ENCODE data around the gene YWHAG. TPM values are rescaled to one million over a fixed set of nuclear protein-coding genes. Genes with fewer than 3 reads are reported as not detected.

Gene YWHAG
- total RNA-seq, 1 experiment from 2014 or later, result 113 TPM

DNA sequence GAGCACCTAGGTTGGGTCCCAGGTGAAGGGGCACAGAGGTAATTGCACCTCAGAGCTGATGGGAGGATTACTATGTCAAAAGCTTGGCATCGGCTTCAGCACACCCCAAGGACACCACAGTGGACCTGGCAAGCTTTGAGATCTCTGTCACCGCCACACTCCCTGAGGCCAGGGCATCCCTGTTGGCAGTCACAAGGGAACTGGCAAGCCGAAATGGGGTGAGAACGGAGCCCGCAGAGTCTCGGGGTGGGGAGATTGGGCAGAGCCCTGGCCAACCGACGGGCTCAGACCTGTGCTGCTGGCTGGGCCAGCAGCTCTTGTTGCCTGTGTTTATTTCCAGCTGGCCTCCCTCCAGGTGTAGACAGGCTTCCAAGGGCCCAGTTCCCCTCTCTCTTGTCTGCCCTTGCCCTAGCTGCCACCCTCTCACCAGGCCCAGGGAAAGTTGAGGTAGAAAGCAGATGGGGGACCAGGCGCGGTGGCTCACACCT is 53.9 kb downstream of the YWHAG start:
- DNase-seq, result no peak
- intact Hi-C loops (cut with micrococcal nuclease; ENCODE audit: unreplicated experiment), result no loop called here
- no peak overlapping the region for H3K27ac Mint-ChIP-seq (ENCODE audit: unreplicated experiment)

GRCh38 chr7:76303202-76304147 is 55.3 kb downstream of the YWHAG start:
- peaks cover 16% of the 10 kb centered on the region for H3K4me1 Mint-ChIP-seq (ENCODE audit: low read depth, unreplicated experiment)
- peak; percentile 77 for DNase-seq
- H3K9me3 Mint-ChIP-seq (ENCODE audit: low read depth, unreplicated experiment), result no peaks in the 10 kb centered on the region
- TF ChIP-seq CTCF (IDR thresholded peaks at IDR 0.05; ENCODE audit: unreplicated experiment), result no peak
- no TSS peak for BruUV-seq (replicated peaks)
- CTCF ChIA-PET, result interaction anchor here (0.6 to 1.0 kb wide), 4 partner anchors 11 to 520 kb away, joined by 3 to 10 read pairs (median 3); no protein-coding TSS in a partner anchor
- peaks cover 27% of the 10 kb centered on the region for H3K36me3 Mint-ChIP-seq (ENCODE audit: insufficient read depth, unreplicated experiment)
- intact Hi-C loops (cut with micrococcal nuclease; ENCODE audit: unreplicated experiment), result no loop called here
- H3K27ac Mint-ChIP-seq (ENCODE audit: unreplicated experiment), result peak overlapping the region; percentile 72
- peak overlapping the region; percentile 59 for H3K4me3 Mint-ChIP-seq (ENCODE audit: low read depth, unreplicated experiment)
- H3K27me3 Mint-ChIP-seq (ENCODE audit: unreplicated experiment), result no peaks in the 10 kb centered on the region

More for the DNA sequence above, 53.9 kb downstream of the YWHAG start:
- CTCF ChIA-PET, result no interaction called here
- no peak for TF ChIP-seq CTCF (IDR thresholded peaks at IDR 0.05; ENCODE audit: unreplicated experiment)
- no peaks in the 10 kb centered on the region for H3K9me3 Mint-ChIP-seq (ENCODE audit: low read depth, unreplicated experiment)
- H3K4me3 Mint-ChIP-seq (ENCODE audit: low read depth, unreplicated experiment), result no peak overlapping the region
- H3K4me1 Mint-ChIP-seq (ENCODE audit: low read depth, unreplicated experiment), result peaks cover 13% of the 10 kb centered on the region
- peaks cover 27% of the 10 kb centered on the region for H3K36me3 Mint-ChIP-seq (ENCODE audit: insufficient read depth, unreplicated experiment)
- H3K27me3 Mint-ChIP-seq (ENCODE audit: unreplicated experiment), result no peaks in the 10 kb centered on the region
- no TSS peak for BruUV-seq (replicated peaks)

DNA sequence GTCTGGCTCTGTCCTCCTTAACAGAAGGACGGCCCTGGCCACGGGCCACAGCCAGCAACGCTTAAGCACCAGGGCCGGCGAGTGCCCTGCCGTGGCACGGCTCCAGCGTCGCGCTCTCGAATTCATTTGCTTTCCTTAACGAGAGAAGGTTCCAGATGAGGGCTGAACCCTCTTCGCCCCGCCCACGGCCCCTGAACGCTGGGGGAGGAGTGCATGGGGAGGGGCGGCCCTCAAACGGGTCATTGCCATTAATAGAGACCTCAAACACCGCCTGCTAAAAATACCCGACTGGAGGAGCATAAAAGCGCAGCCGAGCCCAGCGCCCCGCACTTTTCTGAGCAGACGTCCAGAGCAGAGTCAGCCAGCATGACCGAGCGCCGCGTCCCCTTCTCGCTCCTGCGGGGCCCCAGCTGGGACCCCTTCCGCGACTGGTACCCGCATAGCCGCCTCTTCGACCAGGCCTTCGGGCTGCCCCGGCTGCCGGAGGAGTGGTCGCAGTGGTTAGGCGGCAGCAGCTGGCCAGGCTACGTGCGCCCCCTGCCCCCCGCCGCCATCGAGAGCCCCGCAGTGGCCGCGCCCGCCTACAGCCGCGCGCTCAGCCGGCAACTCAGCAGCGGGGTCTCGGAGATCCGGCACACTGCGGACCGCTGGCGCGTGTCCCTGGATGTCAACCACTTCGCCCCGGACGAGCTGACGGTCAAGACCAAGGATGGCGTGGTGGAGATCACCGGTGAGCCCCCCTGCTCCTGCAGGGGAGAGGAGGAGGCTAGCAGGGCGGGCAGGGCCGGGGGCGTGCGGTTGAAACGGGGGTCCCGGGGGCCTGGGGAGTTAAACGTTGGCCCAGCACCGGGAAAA is 56.2 kb downstream of the YWHAG start, which contains the start of gene HSPB1:
Gene HSPB1, plus strand, starts transcription at position 327 of the 855 bp plus-strand sequence. Its CDS starts 40 bp downstream, at position 367.
- Mint-ChIP-seq H3K36me3 (ENCODE audit: insufficient read depth, unreplicated experiment) (peaks cover 27% of the 10 kb centered on the region), H3K9me3 (ENCODE audit: low read depth, unreplicated experiment) (no peaks in the 10 kb centered on the region), H3K4me3 (ENCODE audit: low read depth, unreplicated experiment) (peak within 1 kb of the TSS; percentile 59), H3K27me3 (ENCODE audit: unreplicated experiment) (no peaks in the 10 kb centered on the region), H3K27ac (ENCODE audit: unreplicated experiment) (peak within 1 kb of the TSS; percentile 72), H3K4me1 (ENCODE audit: low read depth, unreplicated experiment) (peaks cover 16% of the 10 kb centered on the region)
- TF ChIP-seq CTCF (IDR thresholded peaks at IDR 0.05; ENCODE audit: unreplicated experiment), result no peak
- intact Hi-C loops (cut with micrococcal nuclease; ENCODE audit: unreplicated experiment), result no loop called here
- DNase-seq, result peak; percentile 50
- CTCF ChIA-PET, result interaction anchor here (0.6 to 1.0 kb wide), 2 partner anchors 10 to 20 kb away, joined by 3 read pairs; no protein-coding TSS in a partner anchor
- BruUV-seq (replicated peaks), result TSS peak; percentile 84

- no peaks in the 10 kb centered on the region for H3K27me3 Mint-ChIP-seq (ENCODE audit: unreplicated experiment)
- no peak overlapping the region for H3K27ac Mint-ChIP-seq (ENCODE audit: unreplicated experiment)
- peaks cover 22% of the 10 kb centered on the region for H3K4me1 Mint-ChIP-seq (ENCODE audit: low read depth, unreplicated experiment)
- BruUV-seq (replicated peaks), result no TSS peak
- no peak for DNase-seq
- H3K4me3 Mint-ChIP-seq (ENCODE audit: low read depth, unreplicated experiment), result no peak overlapping the region
- peaks cover 27% of the 10 kb centered on the region for H3K36me3 Mint-ChIP-seq (ENCODE audit: insufficient read depth, unreplicated experiment)
- intact Hi-C loops (cut with micrococcal nuclease; ENCODE audit: unreplicated experiment), result no loop called here
- TF ChIP-seq CTCF (IDR thresholded peaks at IDR 0.05; ENCODE audit: unreplicated experiment), result no peak
- CTCF ChIA-PET, result no interaction called here
- H3K9me3 Mint-ChIP-seq (ENCODE audit: low read depth, unreplicated experiment), result no peaks in the 10 kb centered on the region
Observed at GRCh38 chr7:76301000-76301399, 57.8 kb downstream of the YWHAG start.
